ENCODE results near the gene SDK2. TPM values are rescaled to one million over a fixed set of nuclear protein-coding genes. Genes with fewer than 3 reads are reported as not detected.

SDK2 gene
- total and polyA plus RNA-seq, 8 donors: 0.04 to 0.31 (median 0.17) TPM

DNA sequence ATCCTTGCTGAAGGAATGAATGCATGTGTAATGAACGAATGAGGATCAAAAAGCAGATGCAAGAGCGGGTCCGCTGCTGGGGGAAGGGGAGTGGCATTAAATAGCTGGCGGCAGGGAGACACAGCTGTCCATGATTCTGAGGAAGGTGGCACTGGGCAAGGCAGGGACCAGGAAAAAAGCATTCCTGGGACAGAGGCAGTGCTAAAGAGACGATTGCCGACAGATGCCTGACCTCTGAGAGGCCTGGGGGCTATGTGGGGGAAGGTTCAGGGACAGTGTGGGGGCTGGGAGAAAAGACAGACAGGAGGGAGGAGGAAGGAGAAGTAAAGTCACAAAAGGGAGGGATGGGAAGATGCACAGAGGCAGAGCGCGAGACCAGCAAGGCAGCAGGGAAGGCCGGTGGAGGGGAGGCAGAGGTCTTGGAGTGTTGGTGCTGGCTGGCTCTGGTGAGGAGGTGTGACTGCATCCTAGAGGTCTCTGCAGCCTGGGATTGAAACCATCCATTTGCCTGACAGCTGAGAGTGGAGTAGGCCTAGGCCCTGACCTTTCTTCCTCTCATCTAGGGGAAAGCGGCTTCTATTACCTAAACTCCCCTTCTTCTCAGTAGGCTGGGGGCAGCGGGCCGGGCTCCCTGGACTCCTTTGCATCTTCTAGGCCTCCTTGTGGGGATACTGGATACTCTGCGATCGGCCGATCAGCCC is 109.9 kb downstream of the SDK2 start:
- intact Hi-C loops (cut with DNase I): no loop called here
- Histone ChIP-seq H3K9me3 (no peaks in the 10 kb centered on the region), H3K27me3 (no peaks in the 10 kb centered on the region), H3K4me1 (no peaks in the 10 kb centered on the region), H3K4me3 (no peak overlapping the region), H3K27ac (no peak overlapping the region), H3K36me3 (no peaks in the 10 kb centered on the region)
- ATAC-seq (no peak), FAIRE-seq (no peak), DNase-seq (no peak)
- 59 to 65% methylated on average over 15 of the region's 15 CpGs for WGBS, 2 donors
- TF ChIP-seq, protein P1, sequence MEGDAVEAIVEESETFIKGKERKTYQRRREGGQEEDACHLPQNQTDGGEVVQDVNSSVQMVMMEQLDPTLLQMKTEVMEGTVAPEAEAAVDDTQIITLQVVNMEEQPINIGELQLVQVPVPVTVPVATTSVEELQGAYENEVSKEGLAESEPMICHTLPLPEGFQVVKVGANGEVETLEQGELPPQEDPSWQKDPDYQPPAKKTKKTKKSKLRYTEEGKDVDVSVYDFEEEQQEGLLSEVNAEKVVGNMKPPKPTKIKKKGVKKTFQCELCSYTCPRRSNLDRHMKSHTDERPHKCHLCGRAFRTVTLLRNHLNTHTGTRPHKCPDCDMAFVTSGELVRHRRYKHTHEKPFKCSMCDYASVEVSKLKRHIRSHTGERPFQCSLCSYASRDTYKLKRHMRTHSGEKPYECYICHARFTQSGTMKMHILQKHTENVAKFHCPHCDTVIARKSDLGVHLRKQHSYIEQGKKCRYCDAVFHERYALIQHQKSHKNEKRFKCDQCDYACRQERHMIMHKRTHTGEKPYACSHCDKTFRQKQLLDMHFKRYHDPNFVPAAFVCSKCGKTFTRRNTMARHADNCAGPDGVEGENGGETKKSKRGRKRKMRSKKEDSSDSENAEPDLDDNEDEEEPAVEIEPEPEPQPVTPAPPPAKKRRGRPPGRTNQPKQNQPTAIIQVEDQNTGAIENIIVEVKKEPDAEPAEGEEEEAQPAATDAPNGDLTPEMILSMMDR (IDR thresholded peaks at IDR 0.05): no peak

DNA sequence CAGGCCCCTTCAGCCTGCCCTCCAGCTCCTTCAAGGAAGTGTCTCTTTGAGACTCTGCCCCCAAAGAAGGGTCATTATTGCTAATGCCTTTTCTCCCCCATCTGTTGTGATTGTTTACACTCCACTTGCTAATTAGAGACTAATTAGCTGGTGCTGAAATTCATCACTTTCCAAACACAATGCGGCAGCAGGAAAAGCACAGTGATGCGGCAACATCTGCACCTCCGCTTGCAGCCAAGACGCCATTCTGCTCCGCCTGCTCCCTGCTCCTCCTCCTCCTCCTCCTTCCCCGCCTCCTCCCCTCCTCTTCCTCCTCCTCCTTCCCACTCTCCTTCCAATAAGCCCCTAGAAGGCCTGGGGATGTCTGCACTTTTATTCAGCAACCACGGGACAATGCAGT is 110.5 kb downstream of the SDK2 start:
- Histone ChIP-seq H3K36me3 (no peaks in the 10 kb centered on the region), H3K4me3 (no peak overlapping the region), H3K27ac (no peak overlapping the region), H3K9me3 (no peaks in the 10 kb centered on the region), H3K27me3 (no peaks in the 10 kb centered on the region), H3K4me1 (no peaks in the 10 kb centered on the region)
- WGBS, 2 donors: 67 to 71% methylated on average over 7 of the region's 7 CpGs
- FAIRE-seq (no peak), DNase-seq (no peak), ATAC-seq (no peak)
- TF ChIP-seq, protein P1 (IDR thresholded peaks at IDR 0.05): no peak
- intact Hi-C loops (cut with DNase I): no loop called here

DNA sequence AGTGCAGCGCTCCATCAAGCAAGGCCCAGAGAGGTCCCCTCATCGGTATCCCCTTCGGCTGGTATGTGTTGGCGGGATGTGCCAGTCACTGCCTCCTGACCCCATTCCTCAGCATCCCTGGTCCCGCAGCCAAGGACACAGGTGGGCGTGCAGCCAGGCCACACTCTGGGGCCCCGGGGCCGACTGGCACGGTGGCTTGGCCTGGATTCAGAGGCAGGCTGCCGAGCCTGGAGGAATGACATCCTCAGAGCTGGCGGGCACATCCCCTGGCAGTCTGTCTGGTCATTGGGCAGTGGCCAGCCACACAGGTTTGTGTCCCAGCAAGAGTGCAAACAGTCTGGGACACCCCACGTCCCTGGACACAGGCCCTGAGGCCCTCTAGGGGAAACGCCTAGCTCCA is 111.1 kb downstream of the SDK2 start:
- peak in 2 of 6 donors; percentile 9 to 34 for DNase-seq
- no peak overlapping the region for H3K27ac ChIP-seq
- no peak for ATAC-seq
- no peak overlapping the region for H3K4me3 ChIP-seq
- WGBS, 2 donors: 34% methylated on average over 12 to 13 of the region's 13 CpGs
- no peaks in the 10 kb centered on the region for H3K27me3 ChIP-seq
- no peaks in the 10 kb centered on the region for H3K9me3 ChIP-seq
- H3K4me1 ChIP-seq: no peaks in the 10 kb centered on the region
- H3K36me3 ChIP-seq: no peaks in the 10 kb centered on the region
- intact Hi-C loops (cut with DNase I): no loop called here
- TF ChIP-seq, protein P1 (IDR thresholded peaks at IDR 0.05): no peak
- no peak for FAIRE-seq

DNA sequence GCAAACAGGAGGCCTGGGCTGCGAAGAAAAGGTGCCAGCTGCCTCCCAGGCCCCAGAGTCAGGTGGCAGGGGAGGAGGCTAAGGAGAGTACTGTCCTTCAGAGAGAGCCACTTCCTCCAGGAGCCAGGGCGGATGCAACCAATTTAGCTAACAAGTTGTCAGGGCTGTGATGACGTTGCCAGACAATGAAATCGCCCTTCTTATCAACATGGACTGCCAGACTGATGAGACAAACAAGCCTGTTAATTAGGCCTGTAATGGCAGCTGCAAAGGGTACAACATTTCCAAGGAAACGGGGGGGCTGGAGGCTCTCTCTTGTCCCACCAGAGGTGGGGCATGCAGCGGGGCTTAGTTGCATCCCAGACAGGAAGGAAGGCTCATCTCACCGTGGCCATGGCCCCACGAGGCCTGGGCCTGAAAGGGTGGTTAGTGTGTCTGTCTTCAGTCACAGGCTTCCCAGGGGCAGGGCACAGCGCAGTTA is 111.8 kb downstream of the SDK2 start:
- DNase-seq (no peak), ATAC-seq (no peak), FAIRE-seq (no peak)
- 57 to 63% methylated on average over 9 of the region's 9 CpGs for WGBS, 2 donors
- no peak overlapping the region for H3K27ac ChIP-seq
- H3K4me3 ChIP-seq: no peak overlapping the region
- H3K36me3 ChIP-seq: no peaks in the 10 kb centered on the region
- no peaks in the 10 kb centered on the region for H3K9me3 ChIP-seq
- H3K4me1 ChIP-seq: no peaks in the 10 kb centered on the region
- TF ChIP-seq, protein P1 (IDR thresholded peaks at IDR 0.05): no peak
- intact Hi-C loops (cut with DNase I): no loop called here
- H3K27me3 ChIP-seq: no peaks in the 10 kb centered on the region

DNA sequence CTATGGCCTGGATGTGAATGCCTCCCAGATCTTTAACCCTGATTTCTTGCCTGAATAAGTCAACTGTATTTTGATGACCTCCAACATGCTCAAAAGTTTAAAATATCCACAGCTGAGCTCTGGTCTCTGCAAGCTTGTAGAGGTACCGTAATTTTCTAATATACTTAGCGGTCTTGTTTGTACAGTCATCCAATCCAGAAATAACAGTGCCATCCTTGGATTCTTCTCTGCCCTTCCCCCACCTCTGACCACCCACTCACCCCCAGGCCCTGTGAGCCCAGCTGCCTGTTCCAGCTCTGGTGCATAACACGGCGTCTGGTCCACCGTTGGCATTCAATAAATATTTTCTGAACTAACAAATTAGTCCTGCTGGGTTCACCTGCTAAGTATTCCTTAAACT is 113.1 kb downstream of the SDK2 start:
- Histone ChIP-seq H3K9me3 (no peaks in the 10 kb centered on the region), H3K27me3 (no peaks in the 10 kb centered on the region), H3K27ac (no peak overlapping the region), H3K36me3 (no peaks in the 10 kb centered on the region), H3K4me3 (no peak overlapping the region), H3K4me1 (no peaks in the 10 kb centered on the region)
- FAIRE-seq (no peak), DNase-seq (no peak), ATAC-seq (no peak)
- 54 to 59% methylated on average over 5 of the region's 5 CpGs for WGBS, 2 donors
- intact Hi-C loops (cut with DNase I): no loop called here
- TF ChIP-seq, protein P1 (IDR thresholded peaks at IDR 0.05): no peak
